ENCODE data around the gene CCRL2.

GRCh38 chr3:46447228-46447985 is 40.3 kb downstream of the CCRL2 start:
- TF ChIP-seq CREB1 (IDR thresholded peaks at IDR 0.05; ENCODE audit: low read depth) = no peak
- no peak for TF ChIP-seq TCF12 (IDR thresholded peaks at IDR 0.05; ENCODE audit: low read depth)
- no peak for TF ChIP-seq FOXM1 (IDR thresholded peaks at IDR 0.05; ENCODE audit: borderline replicate concordance, low read depth)
- TF ChIP-seq NFIC (IDR thresholded peaks at IDR 0.05) = no peak
- no peak for TF ChIP-seq RAD21 (IDR thresholded peaks at IDR 0.05; ENCODE audit: low read depth)
- TF ChIP-seq TEAD4 (IDR thresholded peaks at IDR 0.05) = no peak
- TF ChIP-seq TAF1 (IDR thresholded peaks at IDR 0.05; ENCODE audit: low read depth) = no peak
- TF ChIP-seq YY1 (IDR thresholded peaks at IDR 0.05; ENCODE audit: low read depth) = no peak
- no peak for TF ChIP-seq EP300 (IDR thresholded peaks at IDR 0.05; ENCODE audit: borderline replicate concordance)
- TF ChIP-seq MAX (IDR thresholded peaks at IDR 0.05) = no peak
- TF ChIP-seq REST (IDR thresholded peaks at IDR 0.05; ENCODE audit: low read depth) = no peak

Measured in Ishikawa (cell line).